ENCODE data around the gene PFDN4. TPM values are rescaled to one million over a fixed set of nuclear protein-coding genes. Genes with fewer than 3 reads are reported as not detected.
A peak's percentile ranks its signal among the peaks of the same experiment; 100 is the strongest.

PFDN4 gene
- total and polyA plus RNA-seq, 2 of the 13 experiments (the other 11 are each of a cell fraction or from before 2014, with no cell fraction given): 59.8 to 227 TPM

- TF ChIP-seq MTERF4 (CRISPR knock-in tag; IDR thresholded peaks at IDR 0.05) (0 out of 2 replicates have a peak, but pooled peaks have one; percentile 21), IKZF4 (CRISPR knock-in tag; IDR thresholded peaks at IDR 0.05; ENCODE audit: borderline replicate concordance, low read depth, not compliant biosample characterization) (peak; percentile 0), ARID2 (CRISPR knock-in tag; IDR thresholded peaks at IDR 0.05; ENCODE audit: borderline replicate concordance) (peak; percentile 65; the same call in 1 of the 2 replicates)
Observed at GRCh38 chr20:54208548-54209176, 775 bp downstream of the PFDN4 start (continued).

GRCh38 chr20:54209216-54209813 is 1.4 kb downstream of the PFDN4 start:
- Histone ChIP-seq H3K79me2 (ENCODE audit: insufficient read depth, low read length) (peaks cover 61% of the 10 kb centered on the region), H3K4me1 (ENCODE audit: insufficient read depth, low read length) (peaks cover 44% of the 10 kb centered on the region), H3K4me3 (replicated peaks in 1 of 3; ENCODE audit: insufficient read depth in 1 of 3, low read depth in 2 of 3, low read length in 3 of 3) (peak overlapping the region; percentile 77 to 100 (median 82); a peak in 5 of 6 replicates), H3K36me3 (replicated peaks in 1 of 2; ENCODE audit: control insufficient read depth in 1 of 2, insufficient read depth in 2 of 2, low read length in 2 of 2) (peaks cover 10 to 22% of the 10 kb centered on the region in 2 experiments; a peak in 4 of 5 replicates), H3K9ac (ENCODE audit: insufficient read depth, low read depth, low read length) (peak overlapping the region; percentile 97), H3K9me3 (ENCODE audit: low read length) (no peaks in the 10 kb centered on the region; the same call in 1 of the 2 replicates), H3K4me2 (ENCODE audit: low read depth, low read length) (peak overlapping the region; percentile 89), H3K27me3 (ENCODE audit: control insufficient read depth in 1 of 2, insufficient read depth in 2 of 2, low read length in 2 of 2) (peaks cover 0 to 5% of the 10 kb centered on the region in 2 experiments; a peak in 1 of 5 replicates), H3K27ac (ENCODE audit: extremely low read length, insufficient read depth, low read length) (peak overlapping the region; percentile 97), H2AFZ (ENCODE audit: low read length) (no peak overlapping the region), H4K20me1 (ENCODE audit: insufficient read depth, low read length) (peaks cover 39% of the 10 kb centered on the region)
- POLR2A ChIA-PET: interaction anchor here (1.1 to 2.7 kb wide), 5 partner anchors 13 to 141 kb away, joined by 3 to 24 read pairs (median 10); no protein-coding TSS in a partner anchor
- TSS peak; percentile 50 for BruUV-seq (replicated peaks)
- CTCF ChIA-PET (ENCODE audit: low intra/inter-chr PET ratio, low total read pairs): interaction anchor here (0.9 kb wide), 1 partner anchor 113 kb away, joined by 3 read pairs; no protein-coding TSS in a partner anchor
- no peak for ATAC-seq
- DNase-seq (ENCODE audit: low spot score): peak; percentile 24
- FAIRE-seq: no peak
- in situ Hi-C loops (cut with HindIII; ENCODE audit: extremely low pct_ligation_motif_present, low pct_unique_long_range_greater_than_20kb): loop anchor here (10.0 to 25.0 kb wide), 2 partner anchors 635 to 1122 kb away; no protein-coding TSS in a partner anchor
- intact Hi-C loops (cut with micrococcal nuclease; ENCODE audit: unreplicated experiment): no loop called here
- 70% methylated on average over 5 of the region's 5 CpGs for WGBS (ENCODE audit: low lambda C conversion rate)
- TF ChIP-seq HHEX (CRISPR knock-in tag; IDR thresholded peaks at IDR 0.05) (no peak), ZNF234 (CRISPR knock-in tag; conservative IDR thresholded peaks at IDR 0.05) (no peak), KLF11 (CRISPR knock-in tag; IDR thresholded peaks at IDR 0.05) (peak; percentile 29; the same call in 1 of the 2 replicates), ZNF770 (CRISPR knock-in tag; IDR thresholded peaks at IDR 0.05) (no peak), ZNF513 (CRISPR knock-in tag; conservative IDR thresholded peaks at IDR 0.05) (0 out of 2 replicates have a peak, but pooled peaks have one; percentile 14), ATF3 (CRISPR knock-in tag; IDR thresholded peaks at IDR 0.05) (no peak), ZNF136 (CRISPR knock-in tag; IDR thresholded peaks at IDR 0.05; ENCODE audit: low read depth) (0 out of 2 replicates have a peak, but pooled peaks have one; percentile 55), CTCF (CRISPR knock-in tag; IDR thresholded peaks at IDR 0.05) (peak; percentile 26; the same call in 1 of the 2 replicates), ZNF615 (CRISPR knock-in tag; IDR thresholded peaks at IDR 0.05; ENCODE audit: borderline replicate concordance) (0 out of 2 replicates have a peak, but pooled peaks have one; percentile 63), ZNF569 (CRISPR knock-in tag; IDR thresholded peaks at IDR 0.05; ENCODE audit: borderline replicate concordance) (no peak)
